ENCODE measurements around the gene C2orf72. TPM values are rescaled to one million over a fixed set of nuclear protein-coding genes. Genes with fewer than 3 reads are reported as not detected.

The C2orf72 gene
- total and polyA plus RNA-seq, 2 of the 4 experiments (the other 2 are of a cell fraction) = 0.09 to 0.18 TPM

GRCh38 chr2:231046916-231047273 lies 9.6 kb downstream of the C2orf72 start:
- H2BK15ac ChIP-seq (ENCODE audit: low read depth, low read length) = no peak overlapping the region
- H4K5ac ChIP-seq (ENCODE audit: low read depth, low read length) = no peak overlapping the region
- H2AK5ac ChIP-seq (ENCODE audit: low read depth, low read length) = no peak overlapping the region
- H3K4me2 ChIP-seq (ENCODE audit: low read depth, low read length) = no peak overlapping the region
- intact Hi-C loops (cut with micrococcal nuclease) (no loop called here), in situ Hi-C loops (cut with MboI; ENCODE audit: low sequenced_read_pairs) (no loop called here), dilution Hi-C loops (cut with HindIII; ENCODE audit: low sequenced_read_pairs, unreplicated experiment) (no loop called here)
- no peaks in the 10 kb centered on the region for H3K79me1 ChIP-seq (ENCODE audit: low read depth in 1 of 2, low read length in 2 of 2)
- POLR2A ChIA-PET (ENCODE audit: unreplicated experiment) = no interaction called here
- no peak overlapping the region for H4K8ac ChIP-seq (ENCODE audit: low read depth in 2 of 2, low read length in 2 of 2)
- H3K27ac ChIP-seq (ENCODE audit: insufficient read depth, low read length) = no peak overlapping the region
- no peak overlapping the region for H2AK9ac ChIP-seq (replicated peaks; ENCODE audit: low read depth, low read length, poor library complexity)
- peaks cover 47% of the 10 kb centered on the region for H3K27me3 ChIP-seq (ENCODE audit: control insufficient read depth, insufficient read depth, low read length)
- DNase-seq (no peak), ATAC-seq (ENCODE audit: low read depth) (no peak)
- CTCF ChIA-PET = interaction anchor here (0.8 kb wide), 1 partner anchor 10 kb away, joined by 3 read pairs; the partner anchor contains the start of gene PSMD1
- H3K9me1 ChIP-seq (ENCODE audit: insufficient read depth, low read length) = no peaks in the 10 kb centered on the region
- no peak overlapping the region for H3K9ac ChIP-seq (ENCODE audit: low read depth, low read length)
- no peaks in the 10 kb centered on the region for H3K36me3 ChIP-seq (ENCODE audit: control insufficient read depth, insufficient read depth, low read length)
- TF ChIP-seq RFX5 (IDR thresholded peaks at IDR 0.05; ENCODE audit: low read depth, low read length) (no peak), MXI1 (IDR thresholded peaks at IDR 0.05; ENCODE audit: borderline replicate concordance, low read depth, low read length) (no peak), CEBPB (IDR thresholded peaks at IDR 0.05; ENCODE audit: low read depth, low read length) (no peak), CTCF (conservative IDR thresholded peaks at IDR 0.05; ENCODE audit: low read depth, low read length) (no peak), POLR2A (IDR thresholded peaks at IDR 0.05; ENCODE audit: low read depth, low read length) (no peak), FOS (IDR thresholded peaks at IDR 0.05; ENCODE audit: low read depth, low read length) (no peak), CHD1 (IDR thresholded peaks at IDR 0.05; ENCODE audit: low read depth, low read length) (no peak), BHLHE40 (IDR thresholded peaks at IDR 0.05; ENCODE audit: low read depth, low read length) (no peak), RCOR1 (IDR thresholded peaks at IDR 0.05; ENCODE audit: insufficient replicate concordance, low read length) (no peak), USF2 (IDR thresholded peaks at IDR 0.05; ENCODE audit: low read depth, low read length) (no peak), SMC3 (IDR thresholded peaks at IDR 0.05; ENCODE audit: low read depth, low read length) (no peak)
- no peak overlapping the region for H3K56ac ChIP-seq (ENCODE audit: extremely low read depth, insufficient read depth, low read length)
- no peak overlapping the region for H2AFZ ChIP-seq (replicated peaks; ENCODE audit: low read length, poor library complexity)
- H3K9me3 ChIP-seq (ENCODE audit: control insufficient read depth, insufficient read depth, low read length) = no peaks in the 10 kb centered on the region
- H3K23ac ChIP-seq (ENCODE audit: low read depth, low read length) = no peak overlapping the region
- no peak overlapping the region for H2BK120ac ChIP-seq (ENCODE audit: low read depth, low read length)
- no peaks in the 10 kb centered on the region for H4K20me1 ChIP-seq (ENCODE audit: insufficient read depth, low read length)
- H3K14ac ChIP-seq (replicated peaks; ENCODE audit: low read depth, low read length) = no peak overlapping the region
- H3K4ac ChIP-seq (ENCODE audit: low read depth, low read length) = no peak overlapping the region
- H3K4me1 ChIP-seq (ENCODE audit: control insufficient read depth, insufficient read depth, low read length) = no peaks in the 10 kb centered on the region
- H2BK20ac ChIP-seq (ENCODE audit: low read depth, low read length) = no peak overlapping the region
- H3K18ac ChIP-seq (ENCODE audit: low read depth, low read length) = no peak overlapping the region
- H2BK5ac ChIP-seq (ENCODE audit: low read depth, low read length, poor library complexity, severe bottlenecking) = no peak overlapping the region
- H4K91ac ChIP-seq (ENCODE audit: insufficient read depth, low read depth, low read length) = no peak overlapping the region
- no peak overlapping the region for H3K4me3 ChIP-seq (ENCODE audit: insufficient read depth, low read depth, low read length)
- no CpG with 5 or more reads among the region's 5 CpGs for WGBS, 2 experiments (ENCODE audit: extremely low coverage in 2 of 2, insufficient read length in 1 of 2)
- no TSS peak for BruUV-seq (replicated peaks)

Measured in IMR-90 (cell line).